Lung (tissue), 12 donors: ENCODE data around the gene PLEKHA3. TPM values are rescaled to one million over a fixed set of nuclear protein-coding genes. Genes with fewer than 3 reads are reported as not detected.

Experiments
- ATAC-seq: fragments of 200-7000 bp; cut with Tn5 transposase; one replicate; pipeline ENCODE4 v1.9.1; 2020; ENCODE audit warnings: moderate number of reproducible peaks; ENCODE audit not compliant: insufficient read depth, low FRiP score
- DNase-seq, 3 donors: peaks; one replicate each; pipeline ENCODE4 v3.0.0-alpha.2; 2013 to 2017
- H3K27ac ChIP-seq, 2 donors: one replicate each; pipeline ENCODE4 v1.5.1; 2013; ENCODE audit warnings: mild to moderate bottlenecking in 2 of 2, moderate library complexity in 2 of 2, control low read depth in 1 of 2, inconsistent platforms in 1 of 2, low read depth in 1 of 2, low read length in 1 of 2
- H3K27me3 ChIP-seq, 3 donors: one replicate each; pipeline ENCODE4 v1.5.1; 2013; ENCODE audit warnings: low read length in 2 of 3; ENCODE audit not compliant: control insufficient read depth in 3 of 3, insufficient read depth in 3 of 3
- H3K36me3 ChIP-seq, 4 donors: one replicate each; pipeline ENCODE4 v1.5.1; 2013; ENCODE audit warnings: low read length in 4 of 4, mild to moderate bottlenecking in 1 of 4, moderate library complexity in 1 of 4; ENCODE audit not compliant: control insufficient read depth in 4 of 4, insufficient read depth in 4 of 4
- H3K4me1 ChIP-seq, 5 donors: one replicate each; pipeline ENCODE4 v1.5.1; 2013; ENCODE audit warnings: low read length in 5 of 5, mild to moderate bottlenecking in 2 of 5, moderate library complexity in 1 of 5; ENCODE audit not compliant: control insufficient read depth in 5 of 5, insufficient read depth in 5 of 5
- H3K4me3 ChIP-seq: one replicate; pipeline ENCODE4 v1.5.1; 2013; ENCODE audit warnings: mild to moderate bottlenecking, control low read depth, moderate library complexity
- H3K9ac ChIP-seq, 2 donors: one replicate each; pipeline ENCODE4 v1.5.1; 2013; ENCODE audit warnings: low read length in 2 of 2, control low read depth in 1 of 2; ENCODE audit not compliant: insufficient read depth in 1 of 2
- H3K9me3 ChIP-seq, 4 donors: one replicate each; pipeline ENCODE4 v1.5.1; 2013; ENCODE audit warnings: low read length in 3 of 4, mild to moderate bottlenecking in 1 of 4, moderate library complexity in 1 of 4; ENCODE audit not compliant: control insufficient read depth in 4 of 4, insufficient read depth in 3 of 4
- CTCF ChIP-seq: IDR thresholded peaks from 2 replicates; pipeline ENCODE4 v1.5.1; 2012; ENCODE audit warnings: mild to moderate bottlenecking; ENCODE audit errors: control extremely low read depth, extremely low read depth
- WGBS, 2 donors: extraction: QIAGEN DNeasy Blood & Tissue Kit; methylation state at CpG; one replicate each; pipeline ENCODE4 v1.1.7; 2013; 5-methylcytosine and 5-hydroxymethylcytosine counted together
- polyA plus RNA-seq, 2 donors: library from polyadenylated mRNA; stranded (reverse); fragments of 200-250 nt; gene quantifications; one replicate each; pipeline ENCODE4 v1.2.1, GENCODE V29; 2013
- total RNA-seq, 2 donors: library from RNA; depleted of rRNA in 1 of 2; stranded (reverse); fragments of >200 nt in 1 of 2; gene quantifications; one replicate each; pipeline ENCODE4 v1.2.1, GENCODE V29; 2014 to 2021
- donor health status: control.
- donor health status: control.
- donor health status: Bipolar disorder and iron deficiency.
- donor health status: healthy.
- donor health status: DM: yes; HTN: yes; CAD: no.

The PLEKHA3 gene
- total and polyA plus RNA-seq, 4 donors: 2.8 to 23.7 (median 12.3) TPM

- TF ChIP-seq CTCF: no peak
- Histone ChIP-seq H3K9me3 (no peaks in the 10 kb centered on the region), H3K4me3 (no peak overlapping the region), H3K27ac (no peak overlapping the region), H3K4me1 (peaks cover 0 to 2% (median 0%) of the 10 kb centered on the region in 5 donors), H3K36me3 (peaks cover 21 to 51% (median 32%) of the 10 kb centered on the region in 4 donors), H3K9ac (no peak overlapping the region), H3K27me3 (no peaks in the 10 kb centered on the region)
- 80 to 83% methylated on average over 4 of the region's 4 CpGs for WGBS, 2 donors
- DNase-seq: no peak
- ATAC-seq: no peak
Observed at GRCh38 chr2:178496049-178496448, 15.8 kb downstream of the PLEKHA3 start.

GRCh38 chr2:178498137-178498536 is 17.9 kb downstream of the PLEKHA3 start:
- H3K4me3 ChIP-seq: no peak overlapping the region
- no peak for ATAC-seq
- no peak for TF ChIP-seq CTCF
- no peak for DNase-seq
- peaks cover 0 to 2% (median 0%) of the 10 kb centered on the region in 5 donors for H3K4me1 ChIP-seq
- no peaks in the 10 kb centered on the region for H3K9me3 ChIP-seq
- H3K27ac ChIP-seq: no peak overlapping the region
- H3K27me3 ChIP-seq: no peaks in the 10 kb centered on the region
- no peak overlapping the region for H3K9ac ChIP-seq
- peaks cover 19 to 52% (median 46%) of the 10 kb centered on the region in 4 donors for H3K36me3 ChIP-seq

GRCh38 chr2:178499640-178500039 is 19.4 kb downstream of the PLEKHA3 start:
- TF ChIP-seq CTCF: no peak
- Histone ChIP-seq H3K27ac (no peak overlapping the region), H3K4me3 (no peak overlapping the region), H3K4me1 (peaks cover 0 to 2% (median 0%) of the 10 kb centered on the region in 5 donors), H3K9ac (no peak overlapping the region), H3K27me3 (no peaks in the 10 kb centered on the region), H3K9me3 (no peaks in the 10 kb centered on the region), H3K36me3 (peaks cover 11 to 47% (median 38%) of the 10 kb centered on the region in 4 donors)
- 97 to 100% methylated on average over 3 of the region's 3 CpGs for WGBS, 2 donors
- DNase-seq: no peak
- ATAC-seq: no peak

- no peak overlapping the region for H3K27ac ChIP-seq
- H3K36me3 ChIP-seq: peaks cover 5 to 43% (median 29%) of the 10 kb centered on the region in 4 donors
- no peak for TF ChIP-seq CTCF
- H3K4me1 ChIP-seq: peaks cover 0 to 2% (median 0%) of the 10 kb centered on the region in 5 donors
- DNase-seq (no peak), ATAC-seq (no peak)
- WGBS, 2 donors: 98% methylated on average over 4 of the region's 4 CpGs
- no peaks in the 10 kb centered on the region for H3K27me3 ChIP-seq
- no peaks in the 10 kb centered on the region for H3K9me3 ChIP-seq
- no peak overlapping the region for H3K9ac ChIP-seq
- H3K4me3 ChIP-seq: no peak overlapping the region
Observed at GRCh38 chr2:178502751-178503150, 22.5 kb downstream of the PLEKHA3 start.
